ENCODE measurements around the gene RNASE9.
"Not testable (repeated sequence)": the region's sequence is repeated elsewhere in the genome, so short reads cannot be mapped to it uniquely, and the experiment has no call there.

Gene RNASE9

GRCh38 chr14:20601522-20601921 is 40.7 kb upstream of the RNASE9 start:
- TF ChIP-seq EZH2 (IDR thresholded peaks at IDR 0.05; ENCODE audit: borderline replicate concordance, low read length) (no peak), CTCF (IDR thresholded peaks at IDR 0.05; ENCODE audit: low read length) (no peak)
- Histone ChIP-seq H3K9ac (ENCODE audit: low read length) (no peak overlapping the region), H3F3A (ENCODE audit: insufficient read depth, low read length) (no peaks in the 10 kb centered on the region), H3K9me2 (ENCODE audit: low read depth, low read length) (no peaks in the 10 kb centered on the region), H4K20me1 (ENCODE audit: insufficient read depth, low read length) (no peaks in the 10 kb centered on the region), H2AFZ (ENCODE audit: low read length) (no peak overlapping the region), H3K27me3 (ENCODE audit: insufficient read depth, low read length) (no peaks in the 10 kb centered on the region), H3K4me3 (ENCODE audit: low read depth, low read length, poor library complexity, severe bottlenecking) (no peak overlapping the region), H3K4me1 (ENCODE audit: insufficient read depth, low read length, severe bottlenecking) (no peaks in the 10 kb centered on the region), H3K79me2 (ENCODE audit: insufficient read depth, low read length) (no peaks in the 10 kb centered on the region), H3K36me3 (ENCODE audit: insufficient read depth, low read length) (no peaks in the 10 kb centered on the region), H3K9me3 (ENCODE audit: low read length) (no peaks in the 10 kb centered on the region), H3K27ac (ENCODE audit: low read depth, low read length, poor library complexity, severe bottlenecking) (no peak overlapping the region), H3K4me2 (ENCODE audit: low read length) (no peak overlapping the region)

- no peaks in the 10 kb centered on the region for H3K4me1 ChIP-seq (ENCODE audit: insufficient read depth, low read length, severe bottlenecking)
- H3K79me2 ChIP-seq (ENCODE audit: insufficient read depth, low read length) = no peaks in the 10 kb centered on the region
- H3K27me3 ChIP-seq (ENCODE audit: insufficient read depth, low read length) = no peaks in the 10 kb centered on the region
- no peaks in the 10 kb centered on the region for H3F3A ChIP-seq (ENCODE audit: insufficient read depth, low read length)
- H4K20me1 ChIP-seq (ENCODE audit: insufficient read depth, low read length) = no peaks in the 10 kb centered on the region
- no peak overlapping the region for H3K27ac ChIP-seq (ENCODE audit: low read depth, low read length, poor library complexity, severe bottlenecking)
- no peaks in the 10 kb centered on the region for H3K36me3 ChIP-seq (ENCODE audit: insufficient read depth, low read length)
- H3K9me3 ChIP-seq (ENCODE audit: low read length) = no peaks in the 10 kb centered on the region
- no peak overlapping the region for H2AFZ ChIP-seq (ENCODE audit: low read length)
- H3K4me3 ChIP-seq (ENCODE audit: low read depth, low read length, poor library complexity, severe bottlenecking) = no peak overlapping the region
- no peak overlapping the region for H3K9ac ChIP-seq (ENCODE audit: low read length)
- TF ChIP-seq EZH2 (IDR thresholded peaks at IDR 0.05; ENCODE audit: borderline replicate concordance, low read length) (no peak), CTCF (IDR thresholded peaks at IDR 0.05; ENCODE audit: low read length) (no peak)
- H3K9me2 ChIP-seq (ENCODE audit: low read depth, low read length) = no peaks in the 10 kb centered on the region
- H3K4me2 ChIP-seq (ENCODE audit: low read length) = no peak overlapping the region
These were observed 36.3 kb upstream of the RNASE9 start for GRCh38 chr14:20597108-20597507.

- H2AFZ ChIP-seq (ENCODE audit: low read length); H3K4me3 ChIP-seq (ENCODE audit: low read depth, low read length, poor library complexity, severe bottlenecking): not testable (repeated sequence)
These were observed 34.9 kb upstream of the RNASE9 start for GRCh38 chr14:20595726-20596125.

GRCh38 chr14:20592574-20592973 is 31.7 kb upstream of the RNASE9 start:
- TF ChIP-seq CTCF (IDR thresholded peaks at IDR 0.05; ENCODE audit: low read length) (no peak), EZH2 (IDR thresholded peaks at IDR 0.05; ENCODE audit: borderline replicate concordance, low read length) (no peak)
- H3K27ac ChIP-seq (ENCODE audit: low read depth, low read length, poor library complexity, severe bottlenecking) = no peak overlapping the region
- no peaks in the 10 kb centered on the region for H3K9me2 ChIP-seq (ENCODE audit: low read depth, low read length)
- H3K9ac ChIP-seq (ENCODE audit: low read length) = no peak overlapping the region
- no peaks in the 10 kb centered on the region for H3K79me2 ChIP-seq (ENCODE audit: insufficient read depth, low read length)
- no peaks in the 10 kb centered on the region for H4K20me1 ChIP-seq (ENCODE audit: insufficient read depth, low read length)
- H3K4me3 ChIP-seq (ENCODE audit: low read depth, low read length, poor library complexity, severe bottlenecking) = no peak overlapping the region
- H3K4me2 ChIP-seq (ENCODE audit: low read length) = no peak overlapping the region
- no peaks in the 10 kb centered on the region for H3K9me3 ChIP-seq (ENCODE audit: low read length)
- H3F3A ChIP-seq (ENCODE audit: insufficient read depth, low read length) = no peaks in the 10 kb centered on the region
- no peaks in the 10 kb centered on the region for H3K36me3 ChIP-seq (ENCODE audit: insufficient read depth, low read length)
- no peaks in the 10 kb centered on the region for H3K4me1 ChIP-seq (ENCODE audit: insufficient read depth, low read length, severe bottlenecking)
- no peak overlapping the region for H2AFZ ChIP-seq (ENCODE audit: low read length)
- 0 out of 2 replicates have a peak, but pooled peaks cover 2% of the 10 kb centered on the region for H3K27me3 ChIP-seq (ENCODE audit: insufficient read depth, low read length)

More at GRCh38 chr14:20595726-20596125, 34.9 kb upstream of the RNASE9 start:
- not testable (repeated sequence) for H3K79me2 ChIP-seq (ENCODE audit: insufficient read depth, low read length); H3K4me2 ChIP-seq (ENCODE audit: low read length); H3K36me3 ChIP-seq (ENCODE audit: insufficient read depth, low read length); H3F3A ChIP-seq (ENCODE audit: insufficient read depth, low read length); H3K27me3 ChIP-seq (ENCODE audit: insufficient read depth, low read length); H3K9me2 ChIP-seq (ENCODE audit: low read depth, low read length); H3K9ac ChIP-seq (ENCODE audit: low read length); H3K4me1 ChIP-seq (ENCODE audit: insufficient read depth, low read length, severe bottlenecking); H4K20me1 ChIP-seq (ENCODE audit: insufficient read depth, low read length); H3K9me3 ChIP-seq (ENCODE audit: low read length); H3K27ac ChIP-seq (ENCODE audit: low read depth, low read length, poor library complexity, severe bottlenecking)
